Thyroid gland (tissue), 4 donors: ENCODE data around the gene AGPAT1. TPM values are rescaled to one million over a fixed set of nuclear protein-coding genes. Genes with fewer than 3 reads are reported as not detected.

Experiments
- DNase-seq, 2 donors: peaks; one replicate each; pipeline ENCODE4 v3.0.0-alpha.2; 2019
- H3K27ac ChIP-seq, 3 donors: fragments of 200-600 bp; sonication (generic); 1 replicate in 2 of 3; 2 replicates in 1 of 3; pipeline ENCODE4 v1.5.1; 2016 to 2019; ENCODE audit warnings: mild to moderate bottlenecking in 1 of 3, moderate library complexity in 1 of 3
- H3K27me3 ChIP-seq: fragments of 200-600 bp; sonication (generic); one replicate; pipeline ENCODE4 v1.5.1; 2019
- H3K36me3 ChIP-seq, 2 donors: fragments of 200-600 bp; sonication (generic); one replicate each; pipeline ENCODE4 v1.5.1; 2016 to 2019
- H3K4me1 ChIP-seq, 2 donors: fragments of 200-600 bp; sonication (generic); one replicate each; pipeline ENCODE4 v1.5.1; 2017 to 2019
- H3K4me3 ChIP-seq, 3 donors: fragments of 200-600 bp; sonication (generic); replicated peaks in 1 of 3; 1 replicate in 2 of 3; 2 replicates in 1 of 3; pipeline ENCODE4 v1.5.1; 2016; ENCODE audit warnings: mild to moderate bottlenecking in 1 of 3
- H3K9me3 ChIP-seq: fragments of 200-600 bp; sonication (generic); one replicate; pipeline ENCODE4 v1.5.1; 2017
- CTCF ChIP-seq, 6 experiments: fragments of 200-600 bp in 3 of 6; fragments of 450-650 bp in 3 of 6; sonication (generic) in 3 of 6; IDR thresholded peaks; one replicate each; pipeline ENCODE4 v1.5.1; 2016 to 2019; ENCODE audit warnings: antibody characterized with exemption in 6 of 6, mild to moderate bottlenecking in 2 of 6, inconsistent platforms in 1 of 6, moderate library complexity in 1 of 6
- POLR2A ChIP-seq, 2 donors: fragments of 450-650 bp; IDR thresholded peaks; one replicate each; pipeline ENCODE4 v1.6.1; 2017; ENCODE audit warnings: antibody characterized with exemption in 2 of 2, mild to moderate bottlenecking in 2 of 2, moderate library complexity in 1 of 2
- WGBS, 2 donors: methylation state at CpG; one replicate each; pipeline ENCODE4 v1.1.5; 2017; 5-methylcytosine and 5-hydroxymethylcytosine counted together
- intact Hi-C: fragments of 100-400 bp; cut with DNase I; formaldehyde crosslinking; loops from one replicate; pipeline ENCODE4 v1.15.1; 2023
- total RNA-seq, 4 donors: library from RNA; depleted of rRNA; stranded (reverse); fragments of >200 nt; gene quantifications; one replicate each; pipeline ENCODE4 v1.2.3, GENCODE V29; 2016

Gene AGPAT1, protein sequence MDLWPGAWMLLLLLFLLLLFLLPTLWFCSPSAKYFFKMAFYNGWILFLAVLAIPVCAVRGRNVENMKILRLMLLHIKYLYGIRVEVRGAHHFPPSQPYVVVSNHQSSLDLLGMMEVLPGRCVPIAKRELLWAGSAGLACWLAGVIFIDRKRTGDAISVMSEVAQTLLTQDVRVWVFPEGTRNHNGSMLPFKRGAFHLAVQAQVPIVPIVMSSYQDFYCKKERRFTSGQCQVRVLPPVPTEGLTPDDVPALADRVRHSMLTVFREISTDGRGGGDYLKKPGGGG
- total RNA-seq, result 10 to 100 TPM; 48.6 to 69.2 (median 54.8) TPM

DNA sequence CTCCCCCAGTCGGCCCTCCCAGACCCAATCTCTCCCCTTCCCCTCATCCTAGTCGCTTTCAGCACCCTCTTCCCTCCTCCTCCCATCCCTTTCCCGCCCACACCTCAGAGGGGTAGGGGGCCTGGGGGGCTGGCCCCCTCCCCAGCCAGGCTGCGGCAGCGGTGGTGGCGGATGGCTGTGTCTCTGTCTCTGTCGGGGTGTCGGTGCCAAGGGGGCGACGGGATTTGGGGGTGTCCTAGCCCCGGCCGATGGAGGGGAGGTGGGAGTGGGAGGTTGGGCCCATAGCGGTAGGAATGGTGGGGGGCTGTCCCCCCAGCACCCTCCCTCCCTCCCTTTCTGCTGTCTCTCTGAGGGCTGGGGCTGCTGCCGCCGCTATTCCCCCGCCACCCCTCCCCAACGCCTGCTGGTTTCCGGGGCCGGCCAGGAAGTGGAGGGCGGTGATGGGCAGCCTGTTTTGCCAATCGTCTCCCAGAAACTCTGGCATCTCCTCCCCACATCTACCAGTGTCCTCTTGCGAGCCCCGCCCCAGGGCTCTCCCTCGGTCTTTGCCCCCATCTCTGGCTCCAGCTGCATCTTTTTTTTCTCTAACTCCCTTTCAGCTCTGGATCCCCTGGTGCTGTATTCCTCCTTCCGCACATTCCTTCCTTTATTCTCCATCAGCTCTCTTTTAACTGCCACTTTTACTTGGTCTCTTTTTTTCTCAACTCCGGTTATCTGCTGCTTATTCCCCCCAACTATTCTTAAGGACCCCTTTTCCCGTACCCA, at the start of gene AGPAT1:
Gene AGPAT1, minus strand, starts transcription at position 374 of the 765 bp plus-strand sequence. CDS start 4,588 bp downstream, outside the sequence.
- Histone ChIP-seq H3K27ac (peak within 1 kb of the TSS; percentile 94 to 96 (median 94)), H3K36me3 (peaks cover 0 to 1% of the 10 kb centered on the region in 2 donors), H3K4me1 (peaks cover 25 to 35% of the 10 kb centered on the region in 2 donors), H3K9me3 (no peaks in the 10 kb centered on the region), H3K4me3 (peak within 1 kb of the TSS; percentile 72 to 98 (median 96)), H3K27me3 (no peaks in the 10 kb centered on the region)
- DNase-seq, result peak; percentile 96
- TF ChIP-seq CTCF (IDR thresholded peaks at IDR 0.05) (no peak), POLR2A (IDR thresholded peaks at IDR 0.05) (peak in 1 of 2 donors; percentile 80)
- WGBS, 2 donors, result 0% methylated on average over 19 to 22 of the region's 27 CpGs
- intact Hi-C loops, result no loop called here

DNA sequence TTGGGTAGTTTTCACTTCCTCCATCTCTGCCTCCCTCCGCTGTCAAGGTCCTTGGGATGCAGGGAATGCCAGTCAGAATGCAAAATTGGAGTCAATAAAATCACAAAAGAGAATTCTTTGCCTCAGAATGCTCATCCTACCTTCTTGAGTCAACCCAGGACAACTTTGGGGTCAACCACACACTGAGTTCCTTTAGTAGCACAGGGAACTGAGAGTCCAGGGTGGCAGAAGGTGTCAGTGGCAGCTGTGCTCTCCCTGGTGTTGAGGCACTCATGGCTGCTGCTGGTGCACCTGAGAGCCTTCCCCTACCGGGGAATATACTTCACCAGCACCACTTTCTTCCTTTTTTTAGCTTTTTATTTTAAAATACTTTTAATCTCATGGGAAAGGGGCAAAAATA, 48.8 kb upstream of the AGPAT1 start:
- intact Hi-C loops, result no loop called here
- Histone ChIP-seq H3K36me3 (no peaks in the 10 kb centered on the region), H3K27ac (no peak overlapping the region), H3K9me3 (no peaks in the 10 kb centered on the region), H3K27me3 (no peaks in the 10 kb centered on the region), H3K4me3 (no peak overlapping the region), H3K4me1 (no peaks in the 10 kb centered on the region)
- DNase-seq, result no peak
- WGBS, 2 donors, result 55 to 87% methylated on average over 2 of the region's 2 CpGs
- TF ChIP-seq CTCF (IDR thresholded peaks at IDR 0.05) (no peak), POLR2A (IDR thresholded peaks at IDR 0.05) (no peak)

GRCh38 chr6:32223258-32224235, 47.7 kb upstream of the AGPAT1 start, which contains the start of gene NOTCH4:
NOTCH4 (minus strand) TSS chr6:32224067; CDS start chr6:32223928, 139 bp downstream.
- no peaks in the 10 kb centered on the region for H3K9me3 ChIP-seq
- no peaks in the 10 kb centered on the region for H3K4me1 ChIP-seq
- H3K36me3 ChIP-seq, result no peaks in the 10 kb centered on the region
- peak within 1 kb of the TSS in 2 of 3 donors; percentile 30 to 33 for H3K27ac ChIP-seq
- WGBS, 2 donors, result 56 to 59% methylated on average over 19 to 20 of the region's 20 CpGs
- intact Hi-C loops, result no loop called here
- no peak within 1 kb of the TSS for H3K4me3 ChIP-seq
- peak in 1 of 2 donors; percentile 13 for TF ChIP-seq POLR2A (IDR thresholded peaks at IDR 0.05)
- TF ChIP-seq CTCF (IDR thresholded peaks at IDR 0.05), result no peak
- no peaks in the 10 kb centered on the region for H3K27me3 ChIP-seq
- no peak for DNase-seq

DNA sequence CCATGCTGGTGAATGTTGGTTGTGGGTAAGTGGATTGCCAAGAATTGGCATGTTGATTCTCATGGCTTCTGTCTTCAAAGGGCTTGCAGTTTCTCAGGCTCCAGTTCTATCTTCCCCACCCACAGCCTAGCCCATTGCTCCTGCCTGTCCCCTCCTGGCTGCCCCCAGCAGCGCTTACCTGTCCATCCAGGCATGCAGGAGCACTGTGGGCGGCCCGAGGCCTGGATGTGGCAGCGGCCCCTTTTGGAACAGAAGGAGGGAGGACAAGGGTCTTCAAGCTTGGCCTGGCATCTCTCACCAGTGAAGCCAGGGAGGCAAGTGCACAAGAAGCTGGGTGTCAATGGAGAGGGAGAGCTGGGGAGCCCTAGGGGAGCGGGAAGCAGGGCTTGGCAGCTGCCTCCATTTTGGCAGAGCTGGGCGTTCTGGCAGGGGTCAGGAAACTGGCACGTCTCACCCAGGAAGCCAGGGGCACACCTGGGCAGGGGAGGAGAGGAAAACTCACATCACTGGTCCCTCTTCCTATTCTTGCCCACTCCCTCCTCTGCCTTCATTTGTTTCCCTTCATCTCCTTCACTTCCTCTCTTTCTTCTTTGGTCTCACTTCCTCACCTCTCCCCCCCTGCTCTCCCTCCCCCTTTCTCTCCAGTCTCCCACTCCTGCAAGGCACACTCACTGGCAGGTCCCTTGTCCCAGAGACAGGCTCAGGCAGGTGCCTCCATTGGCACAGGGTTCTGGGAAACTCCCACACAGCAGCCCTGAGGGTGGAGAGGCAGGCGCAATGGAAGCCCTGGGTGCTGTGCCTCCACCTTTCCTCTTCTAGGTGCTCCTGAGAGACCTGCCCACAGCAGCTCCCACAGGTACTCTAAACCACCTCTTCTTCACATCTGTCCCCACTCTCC, 46.7 kb upstream of the AGPAT1 start:
- no peaks in the 10 kb centered on the region for H3K4me1 ChIP-seq
- no peak overlapping the region for H3K27ac ChIP-seq
- no peak overlapping the region for H3K4me3 ChIP-seq
- intact Hi-C loops, result no loop called here
- no peak for DNase-seq
- H3K36me3 ChIP-seq, result no peaks in the 10 kb centered on the region
- TF ChIP-seq CTCF (IDR thresholded peaks at IDR 0.05) (no peak), POLR2A (IDR thresholded peaks at IDR 0.05) (no peak)
- WGBS, 2 donors, result 75 to 90% methylated on average over 8 of the region's 8 CpGs
- no peaks in the 10 kb centered on the region for H3K9me3 ChIP-seq
- no peaks in the 10 kb centered on the region for H3K27me3 ChIP-seq
